Gastroesophageal sphincter (tissue), 4 donors: ENCODE measurements around the gene PLD5. TPM values are rescaled to one million over a fixed set of nuclear protein-coding genes. Genes with fewer than 3 reads are reported as not detected.

Experiments
- ATAC-seq: fragments of 150-250 bp; one replicate; pipeline ENCODE4 v1.9.1; 2016; ENCODE audit warnings: mild to moderate bottlenecking, moderate library complexity
- H3K27ac ChIP-seq, 4 donors: fragments of 200-600 bp; sonication (generic) in 3 of 4; 1 replicate in 3 of 4; 2 replicates in 1 of 4; pipeline ENCODE4 v1.5.1; 2016 to 2019
- H3K27me3 ChIP-seq: fragments of 200-600 bp; sonication (generic); one replicate; pipeline ENCODE4 v1.5.1; 2019
- H3K36me3 ChIP-seq, 2 donors: fragments of 200-600 bp; sonication (generic); one replicate each; pipeline ENCODE4 v1.5.1; 2019; ENCODE audit warnings: control low read depth in 1 of 2
- H3K4me1 ChIP-seq, 3 donors: fragments of 200-600 bp; sonication (generic); 1 replicate in 2 of 3; 2 replicates in 1 of 3; pipeline ENCODE4 v1.5.1; 2016 to 2019; ENCODE audit warnings: control low read depth in 2 of 3
- H3K4me3 ChIP-seq, 2 donors: fragments of 200-600 bp; sonication (generic); one replicate each; pipeline ENCODE4 v1.5.1; 2019; ENCODE audit warnings: mild to moderate bottlenecking in 1 of 2, moderate library complexity in 1 of 2
- H3K9me3 ChIP-seq, 3 donors: fragments of 200-600 bp; sonication (generic); one replicate each; pipeline ENCODE4 v1.5.1; 2017 to 2019; ENCODE audit warnings: control low read depth in 2 of 3
- CTCF ChIP-seq, 4 experiments: fragments of 200-600 bp in 2 of 4; fragments of 450-650 bp in 2 of 4; sonication (generic) in 1 of 4; IDR thresholded peaks; one replicate each; pipeline ENCODE4 v1.5.1; 2017 to 2019; ENCODE audit warnings: antibody characterized with exemption in 4 of 4, mild to moderate bottlenecking in 2 of 4, moderate library complexity in 2 of 4
- EP300 ChIP-seq: sonication (generic); formaldehyde crosslinking; IDR thresholded peaks from one replicate; pipeline ENCODE4 v1.6.1; 2017; ENCODE audit warnings: antibody characterized with exemption, mild to moderate bottlenecking
- POLR2A ChIP-seq, 2 donors: fragments of 450-650 bp; IDR thresholded peaks; one replicate each; pipeline ENCODE4 v1.6.1; 2017; ENCODE audit warnings: antibody characterized with exemption in 2 of 2, mild to moderate bottlenecking in 2 of 2, moderate library complexity in 1 of 2
- POLR2AphosphoS5 ChIP-seq: sonication (generic); formaldehyde crosslinking; IDR thresholded peaks from one replicate; pipeline ENCODE4 v1.6.1; 2017; ENCODE audit warnings: antibody characterized with exemption
- WGBS, 2 donors: methylation state at CpG; one replicate each; pipeline ENCODE4 v1.1.5; 2018; ENCODE audit warnings: low coverage in 1 of 2; 5-methylcytosine and 5-hydroxymethylcytosine counted together
- total RNA-seq, 4 donors: library from RNA; depleted of rRNA; stranded (reverse); fragments of >200 nt; gene quantifications; one replicate each; pipeline ENCODE4 v1.1.0, GENCODE V29; 2016

PLD5 gene
- total RNA-seq, 4 donors from 2014 or later = 0.37 to 1.4 (median 0.92) TPM

- Histone ChIP-seq H3K27me3 (peaks cover 13% of the 10 kb centered on the region), H3K9me3 (peaks cover 0 to 4% (median 0%) of the 10 kb centered on the region in 3 donors), H3K36me3 (no peaks in the 10 kb centered on the region), H3K4me3 (no peak overlapping the region), H3K27ac (no peak overlapping the region), H3K4me1 (no peaks in the 10 kb centered on the region)
- TF ChIP-seq CTCF (IDR thresholded peaks at IDR 0.05) (no peak), POLR2AphosphoS5 (no peak), EP300 (no peak), POLR2A (IDR thresholded peaks at IDR 0.05) (no peak)
- ATAC-seq = no peak
- 74 to 77% methylated on average over 10 to 11 of the region's 11 CpGs for WGBS, 2 donors
These were observed 315.4 kb downstream of the PLD5 start for GRCh38 chr1:242209063-242209462.

GRCh38 chr1:242208021-242208420 lies 316.5 kb downstream of the PLD5 start:
- 92 to 100% methylated on average over 2 of the region's 2 CpGs for WGBS, 2 donors
- no peak for ATAC-seq

GRCh38 chr1:242206994-242207393 lies 317.5 kb downstream of the PLD5 start:
- ATAC-seq = no peak
- no peaks in the 10 kb centered on the region for H3K4me1 ChIP-seq
- no peak overlapping the region for H3K4me3 ChIP-seq
- H3K9me3 ChIP-seq = peaks cover 0 to 4% (median 0%) of the 10 kb centered on the region in 3 donors
- H3K27ac ChIP-seq = no peak overlapping the region
- 100% methylated on average over 4 of the region's 4 CpGs for WGBS, 2 donors
- no peak for TF ChIP-seq CTCF (IDR thresholded peaks at IDR 0.05)
- TF ChIP-seq POLR2AphosphoS5 = no peak
- TF ChIP-seq EP300 = no peak
- TF ChIP-seq POLR2A (IDR thresholded peaks at IDR 0.05) = no peak
- no peaks in the 10 kb centered on the region for H3K36me3 ChIP-seq
- peaks cover 8% of the 10 kb centered on the region for H3K27me3 ChIP-seq

More at GRCh38 chr1:242208021-242208420, 316.5 kb downstream of the PLD5 start:
- Histone ChIP-seq H3K27ac (no peak overlapping the region), H3K4me3 (no peak overlapping the region), H3K36me3 (no peaks in the 10 kb centered on the region), H3K4me1 (no peaks in the 10 kb centered on the region), H3K9me3 (peaks cover 0 to 4% (median 0%) of the 10 kb centered on the region in 3 donors), H3K27me3 (peaks cover 13% of the 10 kb centered on the region)
- TF ChIP-seq CTCF (IDR thresholded peaks at IDR 0.05) (no peak), POLR2AphosphoS5 (no peak), POLR2A (IDR thresholded peaks at IDR 0.05) (no peak), EP300 (no peak)

- H3K27me3 ChIP-seq = peaks cover 8% of the 10 kb centered on the region
- no peak for ATAC-seq
- WGBS, 2 donors = 59% methylated on average over 5 to 7 of the region's 7 CpGs
- H3K9me3 ChIP-seq = peaks cover 0 to 4% (median 0%) of the 10 kb centered on the region in 3 donors
- H3K4me1 ChIP-seq = no peaks in the 10 kb centered on the region
- H3K27ac ChIP-seq = no peak overlapping the region
- no peak overlapping the region for H3K4me3 ChIP-seq
- H3K36me3 ChIP-seq = no peaks in the 10 kb centered on the region
- no peak for TF ChIP-seq EP300
- TF ChIP-seq POLR2A (IDR thresholded peaks at IDR 0.05) = no peak
- no peak for TF ChIP-seq CTCF (IDR thresholded peaks at IDR 0.05)
- TF ChIP-seq POLR2AphosphoS5 = no peak
These were observed 318.6 kb downstream of the PLD5 start for GRCh38 chr1:242205622-242206489.

GRCh38 chr1:242203262-242203661 lies 321.2 kb downstream of the PLD5 start:
- Histone ChIP-seq H3K4me3 (no peak overlapping the region), H3K36me3 (no peaks in the 10 kb centered on the region), H3K27me3 (peaks cover 4% of the 10 kb centered on the region), H3K4me1 (no peaks in the 10 kb centered on the region), H3K9me3 (peaks cover 0 to 4% (median 0%) of the 10 kb centered on the region in 3 donors), H3K27ac (no peak overlapping the region)
- 75 to 91% methylated on average over 2 to 3 of the region's 6 CpGs for WGBS, 2 donors
- TF ChIP-seq POLR2A (IDR thresholded peaks at IDR 0.05) (no peak), POLR2AphosphoS5 (no peak), CTCF (IDR thresholded peaks at IDR 0.05) (no peak), EP300 (no peak)
- ATAC-seq = no peak
